Measurements from ENCODE around the gene MYO18A.

The MYO18A gene

DNA sequence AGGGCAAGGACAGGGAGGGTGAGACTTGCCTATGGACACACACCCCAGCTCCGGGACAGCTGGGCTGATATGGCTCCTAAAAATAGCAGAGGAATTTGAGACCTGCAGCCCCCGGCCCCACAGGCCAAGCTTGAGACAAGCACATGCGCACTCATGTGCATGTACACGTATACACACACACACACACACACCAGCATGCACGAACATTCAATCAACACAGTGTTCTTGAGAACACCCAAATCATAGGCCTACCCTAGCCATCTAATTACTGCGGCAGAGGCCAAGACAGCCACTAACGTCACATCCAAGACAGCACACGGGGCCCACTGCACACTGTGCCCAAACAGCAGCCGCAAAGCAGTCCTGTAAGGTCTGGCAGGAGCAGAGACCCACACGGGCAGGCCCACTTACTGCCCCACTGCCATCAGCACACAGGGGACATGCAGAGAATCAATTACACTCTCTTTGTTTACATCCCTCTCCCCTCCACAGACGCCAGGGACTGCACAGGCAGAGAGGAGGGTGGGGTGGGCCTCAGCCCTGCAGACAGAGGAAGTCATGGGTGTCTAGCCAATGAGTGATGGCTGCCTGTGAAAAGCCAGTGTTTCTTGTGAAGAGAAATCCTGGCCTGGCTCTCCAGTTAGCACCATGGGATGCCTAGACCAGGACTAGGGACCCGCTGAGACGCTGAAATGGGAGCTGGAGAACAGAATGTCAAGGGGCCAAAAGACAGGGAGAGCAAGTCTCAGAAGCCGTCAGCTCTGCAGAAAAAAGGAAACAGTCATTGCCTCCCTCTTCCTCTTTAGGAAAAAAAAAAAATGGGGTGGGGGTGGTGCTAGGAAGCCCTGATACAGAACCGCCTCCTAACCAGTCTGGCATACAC, 39.3 kb downstream of the MYO18A start:
- DNase-seq (ENCODE audit: low read depth), result no peak
- H3K4me3 ChIP-seq (ENCODE audit: control insufficient read depth, low read depth, low read length), result peak overlapping the region; percentile 49
- TF ChIP-seq, protein P1, sequence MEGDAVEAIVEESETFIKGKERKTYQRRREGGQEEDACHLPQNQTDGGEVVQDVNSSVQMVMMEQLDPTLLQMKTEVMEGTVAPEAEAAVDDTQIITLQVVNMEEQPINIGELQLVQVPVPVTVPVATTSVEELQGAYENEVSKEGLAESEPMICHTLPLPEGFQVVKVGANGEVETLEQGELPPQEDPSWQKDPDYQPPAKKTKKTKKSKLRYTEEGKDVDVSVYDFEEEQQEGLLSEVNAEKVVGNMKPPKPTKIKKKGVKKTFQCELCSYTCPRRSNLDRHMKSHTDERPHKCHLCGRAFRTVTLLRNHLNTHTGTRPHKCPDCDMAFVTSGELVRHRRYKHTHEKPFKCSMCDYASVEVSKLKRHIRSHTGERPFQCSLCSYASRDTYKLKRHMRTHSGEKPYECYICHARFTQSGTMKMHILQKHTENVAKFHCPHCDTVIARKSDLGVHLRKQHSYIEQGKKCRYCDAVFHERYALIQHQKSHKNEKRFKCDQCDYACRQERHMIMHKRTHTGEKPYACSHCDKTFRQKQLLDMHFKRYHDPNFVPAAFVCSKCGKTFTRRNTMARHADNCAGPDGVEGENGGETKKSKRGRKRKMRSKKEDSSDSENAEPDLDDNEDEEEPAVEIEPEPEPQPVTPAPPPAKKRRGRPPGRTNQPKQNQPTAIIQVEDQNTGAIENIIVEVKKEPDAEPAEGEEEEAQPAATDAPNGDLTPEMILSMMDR (conservative IDR thresholded peaks at IDR 0.05; ENCODE audit: control insufficient read depth, insufficient read depth, low read depth, low read length), result no peak

GRCh38 chr17:29140051-29140621, 40.1 kb downstream of the MYO18A start:
- DNase-seq (ENCODE audit: low read depth), result peak; percentile 69

GRCh38 chr17:29138971-29139691, 41.1 kb downstream of the MYO18A start:
- TF ChIP-seq, protein P1 (conservative IDR thresholded peaks at IDR 0.05; ENCODE audit: control insufficient read depth, insufficient read depth, low read depth, low read length), result no peak
- peak overlapping the region; percentile 49 for H3K4me3 ChIP-seq (ENCODE audit: control insufficient read depth, low read depth, low read length)
- DNase-seq (ENCODE audit: low read depth), result no peak

More at GRCh38 chr17:29140051-29140621, 40.1 kb downstream of the MYO18A start:
- TF ChIP-seq, protein P1 (conservative IDR thresholded peaks at IDR 0.05; ENCODE audit: control insufficient read depth, insufficient read depth, low read depth, low read length), result no peak
- peak overlapping the region; percentile 49 for H3K4me3 ChIP-seq (ENCODE audit: control insufficient read depth, low read depth, low read length)

DNA sequence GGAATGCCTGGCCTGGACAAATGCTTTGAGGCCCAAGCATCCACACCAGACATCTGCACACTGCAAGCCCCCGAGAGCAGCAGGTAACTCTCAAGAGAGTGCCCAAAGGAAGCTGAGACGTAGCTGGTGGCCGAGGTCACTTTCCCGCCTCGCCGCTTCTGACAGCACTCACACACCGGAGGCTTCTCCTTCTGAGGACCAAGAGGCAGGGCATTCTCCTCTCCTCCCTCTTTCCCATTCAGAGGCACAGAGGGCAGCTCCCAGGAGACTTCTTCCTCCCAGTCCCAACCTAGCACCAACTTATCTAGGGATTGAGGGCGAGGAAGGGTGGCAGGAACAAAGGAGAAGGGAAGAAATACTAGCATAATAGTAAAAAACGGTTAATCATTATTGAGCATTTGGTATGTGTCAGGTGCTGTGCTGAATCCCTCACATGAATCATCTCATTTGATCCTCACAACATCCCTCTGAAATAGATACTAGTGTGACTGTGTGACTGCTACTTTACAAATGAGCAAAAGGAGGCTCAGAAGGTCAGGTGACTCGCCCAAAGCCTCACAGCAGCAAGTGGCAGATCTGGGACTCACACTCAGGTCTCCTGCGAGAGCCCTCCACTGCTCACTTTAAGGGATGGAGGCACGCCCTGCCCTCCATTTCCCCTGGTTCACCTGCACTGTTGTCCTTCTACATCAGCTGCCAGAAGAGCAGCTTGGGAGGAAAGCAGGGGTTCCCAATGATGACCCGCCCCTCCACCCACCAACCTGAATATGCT, 41.8 kb downstream of the MYO18A start:
- TF ChIP-seq, protein P1 (conservative IDR thresholded peaks at IDR 0.05; ENCODE audit: control insufficient read depth, insufficient read depth, low read depth, low read length), result no peak
- peak; percentile 57 for DNase-seq (ENCODE audit: low read depth)
- no peak overlapping the region for H3K4me3 ChIP-seq (ENCODE audit: control insufficient read depth, low read depth, low read length)

GRCh38 chr17:29136998-29137730, 43.0 kb downstream of the MYO18A start:
- DNase-seq (ENCODE audit: low read depth), result peak; percentile 80
- TF ChIP-seq, protein P1 (conservative IDR thresholded peaks at IDR 0.05; ENCODE audit: control insufficient read depth, insufficient read depth, low read depth, low read length), result no peak
- H3K4me3 ChIP-seq (ENCODE audit: control insufficient read depth, low read depth, low read length), result no peak overlapping the region
